ENCODE data around the gene ENPP1. TPM values are rescaled to one million over a fixed set of nuclear protein-coding genes. Genes with fewer than 3 reads are reported as not detected.

The ENPP1 gene
- total RNA-seq, 1 experiment from 2014 or later: 6.5 TPM

- Histone ChIP-seq H3K27me3 (ENCODE audit: insufficient read depth, low read length) (no peaks in the 10 kb centered on the region), H3K9me2 (ENCODE audit: insufficient read depth) (no peaks in the 10 kb centered on the region), H2AFZ (ENCODE audit: low read depth, low read length, poor library complexity, severe bottlenecking) (no peak overlapping the region), H3K9ac (ENCODE audit: low read length) (no peak overlapping the region), H3K4me2 (ENCODE audit: low read length) (no peak overlapping the region), H3K79me2 (ENCODE audit: insufficient read depth, low read length) (no peaks in the 10 kb centered on the region), H3K4me3 (replicated peaks in 1 of 2; ENCODE audit: low read depth in 1 of 2, low read length in 2 of 2) (no peak overlapping the region), H3K4me1 (ENCODE audit: control insufficient read depth in 1 of 2, insufficient read depth in 2 of 2, low read length in 2 of 2) (no peaks in the 10 kb centered on the region), H4K20me1 (ENCODE audit: insufficient read depth) (no peaks in the 10 kb centered on the region), H3K9me3 (ENCODE audit: control insufficient read depth in 1 of 2, insufficient read depth in 1 of 2, low read depth in 1 of 2, low read length in 2 of 2) (no peaks in the 10 kb centered on the region), H3K36me3 (ENCODE audit: control insufficient read depth in 1 of 2, insufficient read depth in 2 of 2, low read length in 2 of 2) (no peaks in the 10 kb centered on the region), H3K27ac (ENCODE audit: low read depth, low read length) (no peak overlapping the region)
- BruUV-seq (replicated peaks): no TSS peak
- no peak for TF ChIP-seq EZH2phosphoT487 (IDR thresholded peaks at IDR 0.05; ENCODE audit: borderline replicate concordance)
- TF ChIP-seq TCF7L2 (IDR thresholded peaks at IDR 0.05; ENCODE audit: borderline replicate concordance, extremely low read depth, insufficient read depth, insufficient read length): no peak
- TF ChIP-seq, protein P1, sequence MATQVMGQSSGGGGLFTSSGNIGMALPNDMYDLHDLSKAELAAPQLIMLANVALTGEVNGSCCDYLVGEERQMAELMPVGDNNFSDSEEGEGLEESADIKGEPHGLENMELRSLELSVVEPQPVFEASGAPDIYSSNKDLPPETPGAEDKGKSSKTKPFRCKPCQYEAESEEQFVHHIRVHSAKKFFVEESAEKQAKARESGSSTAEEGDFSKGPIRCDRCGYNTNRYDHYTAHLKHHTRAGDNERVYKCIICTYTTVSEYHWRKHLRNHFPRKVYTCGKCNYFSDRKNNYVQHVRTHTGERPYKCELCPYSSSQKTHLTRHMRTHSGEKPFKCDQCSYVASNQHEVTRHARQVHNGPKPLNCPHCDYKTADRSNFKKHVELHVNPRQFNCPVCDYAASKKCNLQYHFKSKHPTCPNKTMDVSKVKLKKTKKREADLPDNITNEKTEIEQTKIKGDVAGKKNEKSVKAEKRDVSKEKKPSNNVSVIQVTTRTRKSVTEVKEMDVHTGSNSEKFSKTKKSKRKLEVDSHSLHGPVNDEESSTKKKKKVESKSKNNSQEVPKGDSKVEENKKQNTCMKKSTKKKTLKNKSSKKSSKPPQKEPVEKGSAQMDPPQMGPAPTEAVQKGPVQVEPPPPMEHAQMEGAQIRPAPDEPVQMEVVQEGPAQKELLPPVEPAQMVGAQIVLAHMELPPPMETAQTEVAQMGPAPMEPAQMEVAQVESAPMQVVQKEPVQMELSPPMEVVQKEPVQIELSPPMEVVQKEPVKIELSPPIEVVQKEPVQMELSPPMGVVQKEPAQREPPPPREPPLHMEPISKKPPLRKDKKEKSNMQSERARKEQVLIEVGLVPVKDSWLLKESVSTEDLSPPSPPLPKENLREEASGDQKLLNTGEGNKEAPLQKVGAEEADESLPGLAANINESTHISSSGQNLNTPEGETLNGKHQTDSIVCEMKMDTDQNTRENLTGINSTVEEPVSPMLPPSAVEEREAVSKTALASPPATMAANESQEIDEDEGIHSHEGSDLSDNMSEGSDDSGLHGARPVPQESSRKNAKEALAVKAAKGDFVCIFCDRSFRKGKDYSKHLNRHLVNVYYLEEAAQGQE (IDR thresholded peaks at IDR 0.05; ENCODE audit: low read depth): no peak
- no peak for TF ChIP-seq EGR1 (IDR thresholded peaks at IDR 0.05; ENCODE audit: low read depth)
- no peak for TF ChIP-seq ZNF274 (IDR thresholded peaks at IDR 0.05; ENCODE audit: low read depth, low read length)
- TF ChIP-seq RAD21 (IDR thresholded peaks at IDR 0.05; ENCODE audit: low read depth): no peak
- ATAC-seq (no peak), DNase-seq (ENCODE audit: low read depth, low spot score) (no peak)
- CTCF ChIA-PET: no interaction called here
- RAD21 ChIA-PET (ENCODE audit: low non-redundant PET in 1 of 2, low total read pairs in 2 of 2, uncharacterized antibody in 2 of 2, unreplicated experiment in 2 of 2): no interaction called here
- POLR2A ChIA-PET: no interaction called here
- intact Hi-C loops (cut with micrococcal nuclease): no loop called here
Observed at GRCh38 chr6:131885237-131885636, 77.4 kb downstream of the ENPP1 start.

DNA sequence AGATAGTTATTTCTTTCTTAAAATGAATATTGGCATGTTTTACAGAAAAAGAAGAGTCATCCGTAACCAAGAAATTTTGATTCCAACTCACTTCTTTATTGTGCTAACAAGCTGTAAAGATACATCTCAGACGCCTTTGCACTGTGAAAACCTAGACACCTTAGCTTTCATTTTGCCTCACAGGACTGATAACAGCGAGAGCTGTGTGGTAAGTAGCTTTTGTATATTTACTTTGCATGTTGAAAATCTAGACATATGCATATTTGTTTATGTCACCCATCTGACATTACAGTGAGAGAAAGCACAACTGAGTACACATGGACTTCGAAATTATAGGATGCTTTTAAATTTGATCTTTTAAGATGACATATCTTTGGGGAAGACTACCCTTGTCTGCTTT lies 78.7 kb downstream of the ENPP1 start:
- ATAC-seq (no peak), DNase-seq (ENCODE audit: low read depth, low spot score) (no peak)
- H3K79me2 ChIP-seq (ENCODE audit: insufficient read depth, low read length): no peaks in the 10 kb centered on the region
- ChIA-PET RAD21 (ENCODE audit: low non-redundant PET in 1 of 2, low total read pairs in 2 of 2, uncharacterized antibody in 2 of 2, unreplicated experiment in 2 of 2) (no interaction called here), CTCF (no interaction called here), POLR2A (no interaction called here)
- H3K4me2 ChIP-seq (ENCODE audit: low read length): no peak overlapping the region
- intact Hi-C loops (cut with micrococcal nuclease): no loop called here
- BruUV-seq (replicated peaks): no TSS peak
- H3K27me3 ChIP-seq (ENCODE audit: insufficient read depth, low read length): no peaks in the 10 kb centered on the region
- H3K4me1 ChIP-seq (ENCODE audit: control insufficient read depth in 1 of 2, insufficient read depth in 2 of 2, low read length in 2 of 2): no peaks in the 10 kb centered on the region
- no peaks in the 10 kb centered on the region for H3K9me3 ChIP-seq (ENCODE audit: control insufficient read depth in 1 of 2, insufficient read depth in 1 of 2, low read depth in 1 of 2, low read length in 2 of 2)
- H3K27ac ChIP-seq (ENCODE audit: low read depth, low read length): no peak overlapping the region
- no peak overlapping the region for H2AFZ ChIP-seq (ENCODE audit: low read depth, low read length, poor library complexity, severe bottlenecking)
- H3K4me3 ChIP-seq (replicated peaks in 1 of 2; ENCODE audit: low read depth in 1 of 2, low read length in 2 of 2): no peak overlapping the region
- H4K20me1 ChIP-seq (ENCODE audit: insufficient read depth): no peaks in the 10 kb centered on the region
- no peak overlapping the region for H3K9ac ChIP-seq (ENCODE audit: low read length)
- no peaks in the 10 kb centered on the region for H3K9me2 ChIP-seq (ENCODE audit: insufficient read depth)
- H3K36me3 ChIP-seq (ENCODE audit: control insufficient read depth in 1 of 2, insufficient read depth in 2 of 2, low read length in 2 of 2): no peaks in the 10 kb centered on the region
- TF ChIP-seq SP1 (IDR thresholded peaks at IDR 0.05; ENCODE audit: low read depth) (no peak), ELF1 (IDR thresholded peaks at IDR 0.05; ENCODE audit: borderline replicate concordance, low read depth) (no peak), FOSL1 (IDR thresholded peaks at IDR 0.05; ENCODE audit: low read depth) (no peak), EZH2 (IDR thresholded peaks at IDR 0.05) (no peak), YY1 (IDR thresholded peaks at IDR 0.05; ENCODE audit: extremely low read depth, insufficient replicate concordance, low read depth, low read length) (no peak), CTCF (IDR thresholded peaks at IDR 0.05 in 2 of 3, conservative IDR thresholded peaks at IDR 0.05 in 1 of 3; ENCODE audit: borderline replicate concordance in 1 of 3, insufficient read depth in 1 of 3, low read depth in 2 of 3, low read length in 2 of 3) (no peak), JUND (IDR thresholded peaks at IDR 0.05) (no peak)

Data from HCT116 (cell line).